PC-3 (cell line): ENCODE results near the gene SFTPD. TPM values are rescaled to one million over a fixed set of nuclear protein-coding genes. Genes with fewer than 3 reads are reported as not detected.

Experiments
- ATAC-seq: fragments of 200-7000 bp; cut with Tn5 transposase; 2 replicates; pipeline ENCODE4 v1.9.1; 2020; ENCODE audit warnings: mild to moderate bottlenecking, moderate library complexity
- Bru-seq: library from RNA; stranded (reverse); fragments of 400-500 nt; gene quantifications from one replicate; lab custom pipeline; 2021; lab: Mats Ljungman, UMichigan
- BruChase-seq, 2 experiments: library from RNA; stranded (reverse); fragments of 400-500 nt; gene quantifications; one replicate each; lab custom pipeline; 2021; lab: Mats Ljungman, UMichigan
- BruUV-seq: library from RNA; stranded (reverse); fragments of 400-500 nt; replicated peaks from 2 replicates; lab custom pipeline; 2021; lab: Mats Ljungman, UMichigan
- CTCF ChIA-PET: fragments of 300-600 bp; sonication (Branson Sonifier 250); formaldehyde crosslinking; loops from one replicate; lab custom pipeline; 2022; ENCODE audit warnings: antibody characterized with exemption; lab: Charles Lee
- POLR2A ChIA-PET: fragments of 300-600 bp; sonication (Branson Sonifier 250); formaldehyde crosslinking; loops from one replicate; lab custom pipeline; 2022; ENCODE audit warnings: antibody characterized with exemption; ENCODE audit not compliant: unreplicated experiment; lab: Charles Lee
- DNase-seq: peaks from one replicate; pipeline ENCODE4 v3.0.0-alpha.2; 2015
- H2AFZ ChIP-seq: fragments of 300-600 bp; sonication (generic); 2 replicates; pipeline ENCODE4 v1.6.0; 2016; ENCODE audit warnings: antibody characterized with exemption, low read length
- H3F3A ChIP-seq: fragments of 300-600 bp; sonication (generic); one replicate; pipeline ENCODE4 v1.6.0; 2017; ENCODE audit warnings: antibody characterized with exemption, low read length, control low read depth, mild to moderate bottlenecking; ENCODE audit not compliant: unreplicated experiment
- H3K27ac ChIP-seq: fragments of 300-600 bp; sonication (generic); 2 replicates; pipeline ENCODE4 v1.5.1; 2016; ENCODE audit warnings: mild to moderate bottlenecking, low read length
- H3K27me3 ChIP-seq: fragments of 300-600 bp; sonication (generic); 2 replicates; pipeline ENCODE4 v1.6.1; 2016; ENCODE audit warnings: low read length, mixed read lengths
- H3K36me3 ChIP-seq: fragments of 300-600 bp; sonication (generic); 2 replicates; pipeline ENCODE4 v1.6.1; 2016; ENCODE audit warnings: low read depth, mixed run types, low read length, mixed read lengths
- H3K4me1 ChIP-seq: fragments of 300-600 bp; sonication (generic); 2 replicates; pipeline ENCODE4 v1.5.1; 2016; ENCODE audit warnings: low read length; ENCODE audit not compliant: insufficient read depth
- H3K4me2 ChIP-seq: fragments of 300-600 bp; sonication (generic); 2 replicates; pipeline ENCODE4 v1.6.0; 2016; ENCODE audit warnings: low read length
- H3K4me3 ChIP-seq: fragments of 300-600 bp; sonication (generic); 2 replicates; pipeline ENCODE4 v1.5.1; 2016; ENCODE audit warnings: mild to moderate bottlenecking, low read length, mixed read lengths
- H3K79me2 ChIP-seq: fragments of 300-600 bp; sonication (generic); 2 replicates; pipeline ENCODE4 v1.6.1; 2017; ENCODE audit warnings: low read length, mixed read lengths
- H3K9ac ChIP-seq: fragments of 300-600 bp; sonication (generic); 2 replicates; pipeline ENCODE4 v1.6.0; 2016; ENCODE audit warnings: mild to moderate bottlenecking, low read length
- H3K9me2 ChIP-seq: fragments of 300-600 bp; sonication (generic); replicated peaks from 2 replicates; pipeline ENCODE4 v1.6.1; 2016; ENCODE audit warnings: mixed run types, low read length, mixed read lengths
- H3K9me3 ChIP-seq: fragments of 300-600 bp; sonication (generic); 2 replicates; pipeline ENCODE4 v1.6.1; 2016; ENCODE audit warnings: low read length, mixed read lengths
- H4K20me1 ChIP-seq: fragments of 300-600 bp; sonication (generic); 2 replicates; pipeline ENCODE4 v1.6.1; 2016; ENCODE audit warnings: low read length, mixed read lengths
- CTCF ChIP-seq: fragments of 300-600 bp; sonication (generic); conservative IDR thresholded peaks from 2 replicates; pipeline ENCODE4 v1.5.1; 2017; ENCODE audit warnings: antibody characterized with exemption, low read depth, mild to moderate bottlenecking, low read length
- EZH2 ChIP-seq: fragments of 300-600 bp; sonication (generic); IDR thresholded peaks from one replicate; pipeline ENCODE4 v1.6.1; 2017; ENCODE audit warnings: antibody characterized with exemption, mild to moderate bottlenecking, low read length; ENCODE audit not compliant: unreplicated experiment
- EZH2phosphoT487 ChIP-seq: fragments of 300-600 bp; sonication (generic); IDR thresholded peaks from 2 replicates; pipeline ENCODE4 v1.6.1; 2018; ENCODE audit warnings: mild to moderate bottlenecking, antibody characterized with exemption, low read length, borderline replicate concordance
- intact Hi-C: fragments of 100-400 bp; cut with micrococcal nuclease; formaldehyde crosslinking; loops from 2 replicates; pipeline ENCODE4 v1.9.0; 2023
- long read RNA-seq: library from polyadenylated mRNA; unstranded; transcript quantifications from one replicate; pipeline ENCODE4 v2.0.0, GENCODE V29; 2021; ENCODE audit not compliant: unreplicated experiment
- total RNA-seq: library from RNA; depleted of rRNA; stranded (reverse); fragments of >200 nt; gene quantifications from 2 replicates; pipeline ENCODE4 v1.2.3, GENCODE V29; 2014; rRNA removed

SFTPD gene
- total RNA-seq = not detected in 2 replicates
- Bru-seq, nascent RNA = percentile 23 among the genes with signal in this experiment
- BruChase-seq, experiment 1, labeled RNA remaining after a 6-hour chase = percentile 20 among the genes with signal in this experiment
- BruChase-seq, experiment 2, labeled RNA remaining after a 2-hour chase = percentile 25 among the genes with signal in this experiment
- long read RNA-seq, partial matches to known transcripts = 0 of 1 reads
- long read RNA-seq, other reads (novel, unspliced or antisense) = 1 of 1 reads

GRCh38 chr10:79948976-79949722 is at the start of gene SFTPD:
Gene SFTPD (minus strand): TSS chr10:79949105. CDS start chr10:79946659, 2,446 bp downstream.
- Histone ChIP-seq H3K4me2 (no peak within 1 kb of the TSS), H2AFZ (no peak within 1 kb of the TSS), H3K9me2 (no peaks in the 10 kb centered on the region), H3K79me2 (no peaks in the 10 kb centered on the region), H3F3A (no peaks in the 10 kb centered on the region), H3K4me1 (no peaks in the 10 kb centered on the region), H3K9me3 (peaks cover 21% of the 10 kb centered on the region), H3K4me3 (no peak within 1 kb of the TSS), H3K27me3 (peaks cover 70% of the 10 kb centered on the region), H3K9ac (no peak within 1 kb of the TSS), H3K27ac (no peak within 1 kb of the TSS), H4K20me1 (no peaks in the 10 kb centered on the region), H3K36me3 (no peaks in the 10 kb centered on the region)
- ChIA-PET POLR2A (no interaction called here), CTCF (no interaction called here)
- TF ChIP-seq EZH2phosphoT487 (no peak), CTCF (no peak), EZH2 (no peak)
- intact Hi-C loops = no loop called here
- ATAC-seq = peak; percentile 11; the same call in 1 of the 2 replicates
- DNase-seq = peak; percentile 69
- BruUV-seq = no TSS peak

GRCh38 chr10:79995979-79996634 is 47.2 kb upstream of the SFTPD start:
- Histone ChIP-seq H3K27me3 (peaks cover 18% of the 10 kb centered on the region), H3K4me3 (no peak overlapping the region), H3K9ac (no peak overlapping the region), H3F3A (no peaks in the 10 kb centered on the region), H3K27ac (no peak overlapping the region), H3K9me3 (peaks cover 19% of the 10 kb centered on the region), H3K9me2 (no peaks in the 10 kb centered on the region), H3K36me3 (no peaks in the 10 kb centered on the region), H3K4me2 (no peak overlapping the region), H4K20me1 (no peaks in the 10 kb centered on the region), H3K79me2 (no peaks in the 10 kb centered on the region), H3K4me1 (peaks cover 6% of the 10 kb centered on the region), H2AFZ (no peak overlapping the region)
- intact Hi-C loops = no loop called here
- ATAC-seq = peak; percentile 41
- DNase-seq = no peak
- ChIA-PET CTCF (no interaction called here), POLR2A (no interaction called here)
- no peak for TF ChIP-seq EZH2phosphoT487
- no peak for TF ChIP-seq EZH2
- no peak for TF ChIP-seq CTCF
- BruUV-seq = no TSS peak
